CD4-positive, CD25-positive, alpha-beta regulatory T cell (primary cell): ENCODE measurements around the gene CCKAR. TPM values are rescaled to one million over a fixed set of nuclear protein-coding genes. Genes with fewer than 3 reads are reported as not detected.

Source experiments
- ATAC-seq, 2 donors: fragments of 150-1000 bp; cut with Tn5 transposase; one replicate each; pipeline ENCODE4 v1.10.0; 2021; ENCODE audit warnings: low read depth in 2 of 2, moderate number of reproducible peaks in 2 of 2, moderate library complexity in 1 of 2
- DNase-seq, 3 donors: peaks; one replicate each; pipeline versions ENCODE4 v3.0.0 to v3.0.0-alpha.2; 2012 to 2022; ENCODE audit warnings: mixed read lengths in 1 of 3
- H3K27ac ChIP-seq: one replicate; pipeline ENCODE4 v1.7.0; 2013; ENCODE audit warnings: mild to moderate bottlenecking, low read length; ENCODE audit not compliant: insufficient read depth, poor library complexity, severe bottlenecking
- H3K27me3 ChIP-seq: one replicate; pipeline ENCODE4 v1.7.0; 2013; ENCODE audit warnings: low read length; ENCODE audit not compliant: control insufficient read depth, insufficient read depth
- H3K36me3 ChIP-seq: one replicate; pipeline ENCODE4 v1.7.0; 2013; ENCODE audit warnings: mild to moderate bottlenecking, low read length, moderate library complexity; ENCODE audit not compliant: control insufficient read depth, insufficient read depth
- H3K4me1 ChIP-seq: 2 replicates; pipeline ENCODE4 v1.7.0; 2013; ENCODE audit warnings: mild to moderate bottlenecking, low read length; ENCODE audit not compliant: insufficient read depth, control insufficient read depth, poor library complexity, severe bottlenecking
- H3K4me3 ChIP-seq: one replicate; pipeline ENCODE4 v1.7.0; 2013; ENCODE audit warnings: low read depth, mild to moderate bottlenecking, low read length, moderate library complexity
- H3K9me3 ChIP-seq, 2 experiments: 1 replicate in 1 of 2; 2 replicates in 1 of 2; pipeline ENCODE4 v1.7.0; 2013; ENCODE audit warnings: low read length in 2 of 2, mild to moderate bottlenecking in 1 of 2, moderate library complexity in 1 of 2; ENCODE audit not compliant: control insufficient read depth in 2 of 2
- H3K27ac Mint-ChIP-seq, 3 donors: one replicate each; pipeline ENCODE4 v1.8.0; 2020 to 2022; ENCODE audit warnings: mild to moderate bottlenecking in 3 of 3, mixed read lengths in 3 of 3, moderate library complexity in 2 of 3
- H3K27me3 Mint-ChIP-seq: one replicate; pipeline ENCODE4 v1.8.0; 2022; ENCODE audit warnings: mild to moderate bottlenecking, mixed read lengths
- H3K36me3 Mint-ChIP-seq: one replicate; pipeline ENCODE4 v1.8.0; 2020; ENCODE audit warnings: mixed read lengths
- H3K4me1 Mint-ChIP-seq, 4 donors: one replicate each; pipeline ENCODE4 v1.8.0; 2020 to 2022; ENCODE audit warnings: mixed read lengths in 4 of 4, mild to moderate bottlenecking in 1 of 4
- H3K4me3 Mint-ChIP-seq, 4 donors: one replicate each; pipeline ENCODE4 v1.8.0; 2020 to 2022; ENCODE audit warnings: mild to moderate bottlenecking in 4 of 4, mixed read lengths in 4 of 4, moderate library complexity in 3 of 4
- H3K9me3 Mint-ChIP-seq, 7 donors: one replicate each; pipeline ENCODE4 v1.8.0; 2020 to 2022; ENCODE audit warnings: mixed read lengths in 7 of 7, mild to moderate bottlenecking in 3 of 7, moderate library complexity in 2 of 7
- polyA plus RNA-seq, 4 donors: library from polyadenylated mRNA; unstranded; fragments of 300-500 nt; fragmentation: Illumina TruSeq; gene quantifications; one replicate each; pipeline ENCODE4 v1.2.3, GENCODE V29; 2021
- total RNA-seq: library from RNA; stranded (reverse); gene quantifications from one replicate; pipeline ENCODE4 v1.2.3, GENCODE V29; 2022

The CCKAR gene, protein sequence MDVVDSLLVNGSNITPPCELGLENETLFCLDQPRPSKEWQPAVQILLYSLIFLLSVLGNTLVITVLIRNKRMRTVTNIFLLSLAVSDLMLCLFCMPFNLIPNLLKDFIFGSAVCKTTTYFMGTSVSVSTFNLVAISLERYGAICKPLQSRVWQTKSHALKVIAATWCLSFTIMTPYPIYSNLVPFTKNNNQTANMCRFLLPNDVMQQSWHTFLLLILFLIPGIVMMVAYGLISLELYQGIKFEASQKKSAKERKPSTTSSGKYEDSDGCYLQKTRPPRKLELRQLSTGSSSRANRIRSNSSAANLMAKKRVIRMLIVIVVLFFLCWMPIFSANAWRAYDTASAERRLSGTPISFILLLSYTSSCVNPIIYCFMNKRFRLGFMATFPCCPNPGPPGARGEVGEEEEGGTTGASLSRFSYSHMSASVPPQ
- total RNA-seq (not detected), polyA plus RNA-seq (not detected)

DNA sequence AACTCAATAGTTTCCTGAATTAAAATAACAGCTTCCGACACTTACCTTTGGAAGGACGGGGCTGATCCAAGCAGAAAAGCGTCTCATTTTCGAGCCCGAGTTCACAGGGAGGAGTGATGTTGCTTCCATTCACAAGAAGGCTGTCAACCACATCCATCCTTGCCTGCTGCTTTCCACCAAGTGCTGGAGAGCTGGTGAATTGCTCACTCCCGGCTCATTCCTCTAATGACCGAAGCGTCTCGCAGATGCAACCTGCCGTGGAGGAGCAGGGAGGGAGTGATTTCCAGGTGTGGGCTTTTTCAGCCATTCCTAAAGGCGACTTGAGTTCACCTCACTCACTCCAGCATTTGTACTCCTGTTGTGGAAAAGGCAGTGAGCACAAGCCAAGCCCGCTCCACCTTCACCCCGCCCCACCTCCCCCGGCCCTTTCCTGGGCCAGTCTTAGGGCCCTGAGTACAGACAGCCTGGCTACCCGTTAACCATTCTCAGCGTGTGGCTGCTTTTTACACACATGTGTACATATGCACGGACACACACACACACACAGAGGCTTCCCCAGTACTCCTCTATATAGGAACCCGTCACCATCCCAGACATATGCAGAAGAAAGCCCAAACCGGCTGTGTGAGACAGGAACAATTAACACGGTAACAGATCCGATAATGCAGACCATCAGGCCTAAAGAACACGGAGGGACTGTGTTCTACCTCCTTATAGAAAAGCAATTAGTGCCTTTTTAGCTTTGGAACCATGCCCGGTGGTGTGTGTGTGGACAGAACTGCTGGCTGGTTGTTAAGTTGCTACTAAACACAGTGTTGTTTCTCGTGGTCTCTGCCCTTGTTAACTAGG is at the start of gene CCKAR:
Gene CCKAR (minus strand): TSS at position 374 of the 849 bp plus-strand sequence. CDS start 217 bp downstream, at position 157.
- no peaks in the 10 kb centered on the region for H3K9me3 ChIP-seq
- no peak for DNase-seq
- no peaks in the 10 kb centered on the region for H3K4me1 ChIP-seq
- no peak within 1 kb of the TSS for H3K4me3 Mint-ChIP-seq
- peaks cover 8% of the 10 kb centered on the region for H3K27me3 Mint-ChIP-seq
- peak within 1 kb of the TSS in 1 of 3 donors; percentile 24 for H3K27ac Mint-ChIP-seq
- no peak within 1 kb of the TSS for H3K4me3 ChIP-seq
- H3K27me3 ChIP-seq = peaks cover 3% of the 10 kb centered on the region
- no peaks in the 10 kb centered on the region for H3K36me3 ChIP-seq
- no peak for ATAC-seq
- H3K9me3 Mint-ChIP-seq = no peaks in the 10 kb centered on the region
- no peaks in the 10 kb centered on the region for H3K36me3 Mint-ChIP-seq
- no peak within 1 kb of the TSS for H3K27ac ChIP-seq
- no peaks in the 10 kb centered on the region for H3K4me1 Mint-ChIP-seq

DNA sequence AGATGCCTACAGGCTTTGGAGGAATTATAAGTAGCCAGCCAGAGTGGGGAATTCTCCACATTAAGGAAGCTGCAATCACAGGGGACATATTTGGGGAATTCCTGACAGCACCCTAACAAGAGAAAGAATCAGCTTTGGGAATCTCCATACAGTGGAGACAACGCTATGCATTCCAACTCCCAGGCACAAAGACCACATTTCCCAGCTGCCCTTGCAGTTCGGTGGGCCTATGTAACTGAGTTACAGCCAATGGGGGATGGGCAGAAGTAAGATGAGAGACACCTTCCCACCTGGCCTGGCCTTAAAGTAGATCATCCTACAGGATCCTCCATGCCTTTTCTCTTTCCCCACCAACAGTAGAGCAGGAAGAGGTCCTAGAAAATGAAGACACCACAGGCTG is 43.4 kb upstream of the CCKAR start:
- H3K4me1 ChIP-seq = no peaks in the 10 kb centered on the region
- no peak overlapping the region for H3K27ac ChIP-seq
- no peaks in the 10 kb centered on the region for H3K4me1 Mint-ChIP-seq
- no peaks in the 10 kb centered on the region for H3K9me3 ChIP-seq
- no peaks in the 10 kb centered on the region for H3K27me3 ChIP-seq
- H3K27me3 Mint-ChIP-seq = no peaks in the 10 kb centered on the region
- peaks cover 0 to 1% (median 0%) of the 10 kb centered on the region in 7 donors for H3K9me3 Mint-ChIP-seq
- no peaks in the 10 kb centered on the region for H3K36me3 ChIP-seq
- no peak overlapping the region for H3K27ac Mint-ChIP-seq
- ATAC-seq (no peak), DNase-seq (no peak)
- H3K36me3 Mint-ChIP-seq = no peaks in the 10 kb centered on the region
- no peak overlapping the region for H3K4me3 Mint-ChIP-seq
- no peak overlapping the region for H3K4me3 ChIP-seq

DNA sequence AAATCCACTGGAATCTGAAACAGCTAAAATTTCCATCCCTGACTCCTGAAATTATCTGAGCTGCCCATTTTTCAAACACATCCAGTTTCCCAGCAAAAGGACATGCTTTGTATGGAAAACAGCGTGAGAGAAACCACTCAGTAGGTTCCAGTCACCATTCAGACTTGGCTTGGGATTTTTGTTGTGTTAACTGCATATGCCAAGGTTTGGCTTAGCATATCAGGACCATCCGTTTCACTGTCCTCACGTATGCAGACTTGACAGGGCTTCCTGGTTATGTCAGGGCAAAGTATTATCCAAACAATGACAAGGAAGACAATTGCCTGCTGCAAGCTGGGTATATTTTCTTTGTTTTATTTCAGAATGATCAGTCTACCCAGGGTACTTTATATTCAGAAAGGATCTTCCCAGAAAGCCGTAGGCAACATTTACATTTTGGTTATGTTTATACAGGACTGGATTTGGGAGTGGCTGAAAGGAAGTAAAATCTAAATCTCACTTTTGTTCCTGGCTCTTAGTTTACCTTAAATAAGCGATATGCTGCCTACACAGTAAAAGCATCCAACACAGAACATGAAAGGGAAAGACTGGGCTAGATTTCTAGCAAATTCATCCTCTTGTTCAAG is 41.3 kb upstream of the CCKAR start:
- Mint-ChIP-seq H3K27ac (no peak overlapping the region), H3K9me3 (peaks cover 0 to 1% (median 0%) of the 10 kb centered on the region in 7 donors), H3K36me3 (no peaks in the 10 kb centered on the region), H3K4me3 (no peak overlapping the region), H3K4me1 (no peaks in the 10 kb centered on the region), H3K27me3 (no peaks in the 10 kb centered on the region)
- Histone ChIP-seq H3K4me1 (no peaks in the 10 kb centered on the region), H3K4me3 (no peak overlapping the region), H3K27me3 (no peaks in the 10 kb centered on the region), H3K9me3 (no peaks in the 10 kb centered on the region), H3K27ac (no peak overlapping the region), H3K36me3 (no peaks in the 10 kb centered on the region)
- ATAC-seq (no peak), DNase-seq (no peak)

DNA sequence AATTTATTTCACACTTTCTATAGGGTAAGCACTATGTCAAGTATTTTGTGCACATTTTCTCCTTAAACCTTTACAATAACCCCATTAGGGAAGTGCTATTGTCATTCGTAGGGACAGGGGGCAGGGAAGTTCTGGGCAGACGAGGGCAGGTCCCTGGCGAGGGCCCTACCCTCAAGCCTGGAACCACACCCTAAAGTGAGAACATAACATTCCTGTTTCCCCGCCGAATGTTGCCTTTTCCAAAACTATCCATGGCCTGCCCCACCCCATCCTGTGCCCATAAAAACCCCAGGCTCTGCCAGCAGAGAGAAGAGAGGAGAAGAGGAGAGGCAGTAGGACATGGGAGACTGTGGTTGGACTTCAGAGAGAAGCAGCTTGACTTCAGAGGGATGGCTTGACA is 39.8 kb upstream of the CCKAR start:
- H3K4me3 ChIP-seq = no peak overlapping the region
- Mint-ChIP-seq H3K36me3 (no peaks in the 10 kb centered on the region), H3K9me3 (peaks cover 0 to 1% (median 0%) of the 10 kb centered on the region in 7 donors), H3K27ac (no peak overlapping the region), H3K27me3 (no peaks in the 10 kb centered on the region), H3K4me3 (no peak overlapping the region), H3K4me1 (no peaks in the 10 kb centered on the region)
- no peaks in the 10 kb centered on the region for H3K9me3 ChIP-seq
- no peak overlapping the region for H3K27ac ChIP-seq
- no peak for DNase-seq
- no peaks in the 10 kb centered on the region for H3K36me3 ChIP-seq
- no peak for ATAC-seq
- H3K27me3 ChIP-seq = no peaks in the 10 kb centered on the region
- no peaks in the 10 kb centered on the region for H3K4me1 ChIP-seq

DNA sequence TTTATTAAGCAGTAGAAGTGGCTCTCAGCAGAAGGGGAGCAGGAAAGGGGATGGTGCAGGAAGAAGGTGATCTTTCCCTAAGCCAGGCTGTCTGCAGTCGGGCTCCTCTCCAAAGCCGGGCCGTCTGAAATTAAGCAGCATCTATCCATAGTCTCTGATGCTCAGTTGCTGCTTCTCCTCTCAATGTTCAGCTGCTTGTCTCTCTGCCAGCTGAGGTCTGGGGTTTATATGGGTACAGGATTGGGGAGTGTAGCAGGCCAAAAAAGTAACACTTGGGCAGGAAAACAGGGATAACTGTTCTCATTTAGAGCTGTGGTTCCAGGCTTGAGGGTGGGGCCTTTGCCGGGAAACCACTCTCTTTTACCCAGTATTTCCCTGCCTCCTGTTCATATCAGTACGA is 39.2 kb upstream of the CCKAR start:
- Mint-ChIP-seq H3K36me3 (no peaks in the 10 kb centered on the region), H3K9me3 (peaks cover 0 to 1% (median 0%) of the 10 kb centered on the region in 7 donors), H3K27me3 (no peaks in the 10 kb centered on the region), H3K4me3 (no peak overlapping the region), H3K27ac (no peak overlapping the region), H3K4me1 (no peaks in the 10 kb centered on the region)
- no peaks in the 10 kb centered on the region for H3K9me3 ChIP-seq
- no peaks in the 10 kb centered on the region for H3K27me3 ChIP-seq
- ATAC-seq (no peak), DNase-seq (no peak)
- no peaks in the 10 kb centered on the region for H3K4me1 ChIP-seq
- H3K27ac ChIP-seq = no peak overlapping the region
- no peaks in the 10 kb centered on the region for H3K36me3 ChIP-seq
- H3K4me3 ChIP-seq = no peak overlapping the region

DNA sequence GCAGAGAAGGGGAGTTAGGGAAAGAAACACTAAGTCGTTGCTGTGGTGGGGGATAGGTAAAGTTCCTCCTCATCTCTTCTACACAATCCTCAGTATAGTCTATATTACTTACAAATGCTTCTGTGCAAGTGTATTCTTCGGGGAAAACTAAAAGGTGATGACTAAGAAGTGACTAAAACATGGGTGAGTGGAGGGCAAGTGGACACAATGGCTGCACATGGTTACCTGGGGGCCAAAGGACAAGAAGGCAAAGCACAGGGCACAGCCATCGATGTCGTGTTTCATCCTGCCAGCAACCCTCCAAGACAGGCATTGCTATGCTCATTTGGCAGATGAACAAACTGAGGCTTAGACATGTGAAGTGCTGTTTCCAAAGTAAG is 35.5 kb upstream of the CCKAR start:
- ATAC-seq (no peak), DNase-seq (no peak)
- no peak overlapping the region for H3K4me3 ChIP-seq
- Mint-ChIP-seq H3K36me3 (no peaks in the 10 kb centered on the region), H3K4me3 (no peak overlapping the region), H3K27ac (no peak overlapping the region), H3K27me3 (peaks cover 7% of the 10 kb centered on the region), H3K9me3 (peaks cover 0 to 5% (median 0%) of the 10 kb centered on the region in 7 donors), H3K4me1 (no peaks in the 10 kb centered on the region)
- H3K27ac ChIP-seq = no peak overlapping the region
- peaks cover 2% of the 10 kb centered on the region for H3K27me3 ChIP-seq
- H3K4me1 ChIP-seq = no peaks in the 10 kb centered on the region
- no peaks in the 10 kb centered on the region for H3K9me3 ChIP-seq
- H3K36me3 ChIP-seq = no peaks in the 10 kb centered on the region

DNA sequence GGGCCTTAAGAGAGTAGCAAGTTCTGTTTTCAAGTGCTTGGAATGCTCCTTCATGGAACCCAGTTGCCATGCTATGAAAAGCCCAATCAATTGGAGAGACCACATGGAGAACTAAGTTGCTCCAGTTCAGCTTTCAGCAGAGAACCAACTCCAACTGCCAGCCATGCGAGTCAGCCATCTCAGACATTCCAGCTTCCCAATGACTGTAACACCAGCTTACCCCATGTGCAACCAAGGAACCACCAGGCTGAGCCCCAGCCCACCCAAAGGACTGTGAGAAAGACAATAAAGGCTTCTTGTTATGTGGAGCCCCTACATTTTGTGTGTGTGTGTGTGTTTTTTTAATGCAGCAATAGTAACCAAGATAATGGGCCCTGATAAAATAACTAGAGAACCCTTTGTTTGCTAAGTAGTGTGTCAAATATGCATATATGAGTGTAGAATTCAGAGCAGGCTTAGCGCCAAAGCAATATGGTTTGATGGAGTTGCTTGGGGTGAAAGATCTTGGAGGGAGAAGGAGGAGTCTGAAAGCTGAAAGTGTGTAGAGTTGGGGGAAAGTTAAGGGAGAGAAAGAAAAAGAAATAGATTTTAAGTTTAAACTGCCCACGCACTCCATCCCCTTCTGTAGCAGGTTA is 35.0 kb upstream of the CCKAR start:
- no peak overlapping the region for H3K27ac Mint-ChIP-seq
- peaks cover 11% of the 10 kb centered on the region for H3K27me3 Mint-ChIP-seq

More for the DNA sequence above, 35.0 kb upstream of the CCKAR start:
- Histone ChIP-seq H3K4me3 (no peak overlapping the region), H3K36me3 (no peaks in the 10 kb centered on the region), H3K4me1 (no peaks in the 10 kb centered on the region), H3K27me3 (peaks cover 3% of the 10 kb centered on the region), H3K27ac (no peak overlapping the region), H3K9me3 (no peaks in the 10 kb centered on the region)
- no peaks in the 10 kb centered on the region for H3K36me3 Mint-ChIP-seq
- no peak overlapping the region for H3K4me3 Mint-ChIP-seq
- H3K4me1 Mint-ChIP-seq = no peaks in the 10 kb centered on the region
- DNase-seq (no peak), ATAC-seq (no peak)
- H3K9me3 Mint-ChIP-seq = peaks cover 0 to 5% (median 0%) of the 10 kb centered on the region in 7 donors
